IPS-20b (cell line): ENCODE results near the gene NDUFA7.
A peak's percentile ranks its signal among the peaks of the same experiment; 100 is the strongest.

ENCODE experiments used
- H3K27ac ChIP-seq: one replicate; pipeline ENCODE4 v1.5.1; 2013; ENCODE audit warnings: low read length
- H3K27me3 ChIP-seq: 2 replicates; pipeline ENCODE4 v1.6.1; 2013; ENCODE audit warnings: mild to moderate bottlenecking, low read length, inconsistent platforms; ENCODE audit not compliant: insufficient read depth
- H3K36me3 ChIP-seq: 2 replicates; pipeline ENCODE4 v1.6.1; 2013; ENCODE audit warnings: low read depth, mild to moderate bottlenecking, inconsistent platforms, low read length, moderate library complexity; ENCODE audit not compliant: insufficient read depth
- H3K4me1 ChIP-seq: 2 replicates; pipeline ENCODE4 v1.6.1; 2013; ENCODE audit warnings: mild to moderate bottlenecking, control low read depth, inconsistent platforms, low read length, moderate library complexity; ENCODE audit not compliant: insufficient read depth
- H3K4me3 ChIP-seq: 2 replicates; pipeline ENCODE4 v1.5.1; 2013; ENCODE audit warnings: mild to moderate bottlenecking, low read length, inconsistent platforms
- H3K9ac ChIP-seq: 2 replicates; pipeline ENCODE4 v1.6.1; 2013; ENCODE audit warnings: low read depth, mild to moderate bottlenecking, inconsistent platforms, low read length, moderate library complexity
- H3K9me3 ChIP-seq: 2 replicates; pipeline ENCODE4 v1.6.1; 2013; ENCODE audit warnings: mild to moderate bottlenecking, low read depth, low read length, inconsistent platforms; ENCODE audit not compliant: insufficient read depth

NDUFA7 gene

GRCh38 chr19:8321067-8321985, at the start of gene NDUFA7, which contains the start of gene RPS28:
Gene NDUFA7, minus strand, starts transcription at chr19:8321375. Its CDS starts 17 bp downstream, at chr19:8321358.
Gene RPS28, plus strand, starts transcription at chr19:8321496. Its CDS starts 35 bp downstream, at chr19:8321531.
- peak within 1 kb of the TSS; percentile 90 for H3K27ac ChIP-seq
- H3K9ac ChIP-seq = peak within 1 kb of the TSS; percentile 98
- H3K4me1 ChIP-seq = peaks cover 13% of the 10 kb centered on the region; the same call in 1 of the 2 replicates
- H3K4me3 ChIP-seq = peak within 1 kb of the TSS; percentile 93
- H3K27me3 ChIP-seq = no peaks in the 10 kb centered on the region
- H3K9me3 ChIP-seq = no peaks in the 10 kb centered on the region
- H3K36me3 ChIP-seq = peaks cover 32% of the 10 kb centered on the region

- Histone ChIP-seq H3K36me3 (no peaks in the 10 kb centered on the region), H3K4me3 (no peak overlapping the region), H3K27ac (no peak overlapping the region), H3K9me3 (no peaks in the 10 kb centered on the region), H3K27me3 (peaks cover 18% of the 10 kb centered on the region; the same call in 1 of the 2 replicates), H3K4me1 (peaks cover 6% of the 10 kb centered on the region; the same call in 1 of the 2 replicates), H3K9ac (no peak overlapping the region)
These were observed 49.2 kb upstream of the NDUFA7 start for GRCh38 chr19:8370176-8371010.

- no peaks in the 10 kb centered on the region for H3K9me3 ChIP-seq
- H3K27ac ChIP-seq = peak overlapping the region; percentile 54
- H3K4me1 ChIP-seq = peaks cover 6% of the 10 kb centered on the region; the same call in 1 of the 2 replicates
- no peak overlapping the region for H3K9ac ChIP-seq
- H3K4me3 ChIP-seq = peak overlapping the region; percentile 56
- no peaks in the 10 kb centered on the region for H3K36me3 ChIP-seq
- H3K27me3 ChIP-seq = peaks cover 46% of the 10 kb centered on the region
These were observed 46.3 kb upstream of the NDUFA7 start for GRCh38 chr19:8367327-8368001.

GRCh38 chr19:8366961-8367326, 45.8 kb upstream of the NDUFA7 start:
- Histone ChIP-seq H3K27me3 (peaks cover 51% of the 10 kb centered on the region), H3K4me1 (peaks cover 6% of the 10 kb centered on the region; the same call in 1 of the 2 replicates), H3K9ac (no peak overlapping the region), H3K36me3 (no peaks in the 10 kb centered on the region), H3K27ac (peak overlapping the region; percentile 54), H3K9me3 (no peaks in the 10 kb centered on the region), H3K4me3 (peak overlapping the region; percentile 56)

GRCh38 chr19:8366121-8366581, 45.0 kb upstream of the NDUFA7 start:
- no peak overlapping the region for H3K27ac ChIP-seq
- no peak overlapping the region for H3K9ac ChIP-seq
- no peaks in the 10 kb centered on the region for H3K36me3 ChIP-seq
- peaks cover 6% of the 10 kb centered on the region; the same call in 1 of the 2 replicates for H3K4me1 ChIP-seq
- no peaks in the 10 kb centered on the region for H3K9me3 ChIP-seq
- H3K27me3 ChIP-seq = peaks cover 54% of the 10 kb centered on the region
- no peak overlapping the region for H3K4me3 ChIP-seq

- H3K4me1 ChIP-seq = peaks cover 6% of the 10 kb centered on the region; the same call in 1 of the 2 replicates
- no peaks in the 10 kb centered on the region for H3K9me3 ChIP-seq
- peaks cover 54% of the 10 kb centered on the region for H3K27me3 ChIP-seq
- H3K27ac ChIP-seq = no peak within 1 kb of the TSS
- no peaks in the 10 kb centered on the region for H3K36me3 ChIP-seq
- peak within 1 kb of the TSS; percentile 48; the same call in 1 of the 2 replicates for H3K9ac ChIP-seq
- peak within 1 kb of the TSS; percentile 73 for H3K4me3 ChIP-seq
These were observed 42.9 kb upstream of the NDUFA7 start, which contains the start of gene ANGPTL4 for GRCh38 chr19:8363803-8364771. Gene ANGPTL4, plus strand, starts transcription at chr19:8364155. Its CDS starts 167 bp downstream, at chr19:8364322.

- Histone ChIP-seq H3K36me3 (no peaks in the 10 kb centered on the region), H3K27me3 (peaks cover 53% of the 10 kb centered on the region), H3K4me3 (no peak overlapping the region), H3K9ac (no peak overlapping the region), H3K9me3 (no peaks in the 10 kb centered on the region), H3K27ac (no peak overlapping the region), H3K4me1 (peaks cover 4% of the 10 kb centered on the region; the same call in 1 of the 2 replicates)
These were observed 41.0 kb upstream of the NDUFA7 start for GRCh38 chr19:8361921-8362793.

- Histone ChIP-seq H3K36me3 (no peaks in the 10 kb centered on the region), H3K9me3 (no peaks in the 10 kb centered on the region), H3K27me3 (peaks cover 34% of the 10 kb centered on the region), H3K4me3 (no peak overlapping the region), H3K4me1 (no peaks in the 10 kb centered on the region), H3K9ac (no peak overlapping the region), H3K27ac (no peak overlapping the region)
These were observed 39.0 kb upstream of the NDUFA7 start for GRCh38 chr19:8360196-8360595.

- Histone ChIP-seq H3K4me3 (no peak overlapping the region), H3K27me3 (peaks cover 22% of the 10 kb centered on the region), H3K4me1 (no peaks in the 10 kb centered on the region), H3K9me3 (no peaks in the 10 kb centered on the region), H3K9ac (no peak overlapping the region), H3K27ac (no peak overlapping the region), H3K36me3 (no peaks in the 10 kb centered on the region)
These were observed 37.8 kb upstream of the NDUFA7 start for GRCh38 chr19:8358948-8359347.
